ENCODE results near the gene MAST3.

MAST3 gene

GRCh38 chr19:18159810-18160209 lies 62.2 kb downstream of the MAST3 start:
- no peak for DNase-seq (ENCODE audit: low read depth)

DNA sequence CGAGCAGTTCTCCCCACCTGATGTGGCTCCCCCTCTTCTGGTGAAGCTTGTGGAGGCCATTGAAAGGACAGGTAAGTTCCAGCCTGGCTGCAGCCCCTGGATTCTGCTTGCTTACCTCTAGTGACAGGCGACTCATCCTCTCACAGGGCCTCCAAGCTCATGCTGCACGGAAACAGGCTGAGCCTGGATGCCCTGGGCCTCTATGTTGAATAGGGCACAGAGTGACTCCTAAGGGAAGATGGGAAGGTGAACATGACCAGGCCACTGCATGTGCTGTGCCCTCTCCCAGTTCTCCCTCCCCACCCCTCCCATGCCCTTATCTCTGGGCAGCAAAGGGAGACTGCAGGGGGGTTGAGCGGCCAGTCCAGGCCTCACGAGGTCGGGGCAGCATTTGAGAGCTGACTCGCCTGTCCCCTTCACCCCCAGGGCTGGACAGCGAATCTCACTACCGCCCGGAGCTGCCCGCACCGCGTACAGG lies 63.0 kb downstream of the MAST3 start:
- no peak for DNase-seq (ENCODE audit: low read depth)

- DNase-seq (ENCODE audit: low read depth): peak; percentile 68
Measured at GRCh38 chr19:18160971-18161635, 63.5 kb downstream of the MAST3 start.

DNA sequence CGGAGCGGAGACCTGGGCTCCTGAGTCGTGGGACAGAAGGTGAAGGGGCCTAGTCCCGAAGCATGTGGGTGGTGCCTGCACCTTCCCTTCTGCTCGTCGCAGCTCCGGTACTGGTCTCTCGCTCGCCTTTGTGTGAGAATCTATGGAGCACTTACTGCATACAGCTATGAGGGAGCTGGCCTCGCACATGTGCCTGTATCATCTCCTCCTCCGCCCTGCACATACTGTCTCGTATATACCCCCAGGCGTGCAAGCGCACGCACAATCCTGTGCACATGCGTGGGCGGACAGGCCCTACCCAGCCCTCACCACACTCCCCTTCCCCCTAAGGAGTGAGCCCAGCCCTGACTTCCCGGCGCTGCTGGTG lies 64.0 kb downstream of the MAST3 start:
- DNase-seq (ENCODE audit: low read depth): no peak

DNA sequence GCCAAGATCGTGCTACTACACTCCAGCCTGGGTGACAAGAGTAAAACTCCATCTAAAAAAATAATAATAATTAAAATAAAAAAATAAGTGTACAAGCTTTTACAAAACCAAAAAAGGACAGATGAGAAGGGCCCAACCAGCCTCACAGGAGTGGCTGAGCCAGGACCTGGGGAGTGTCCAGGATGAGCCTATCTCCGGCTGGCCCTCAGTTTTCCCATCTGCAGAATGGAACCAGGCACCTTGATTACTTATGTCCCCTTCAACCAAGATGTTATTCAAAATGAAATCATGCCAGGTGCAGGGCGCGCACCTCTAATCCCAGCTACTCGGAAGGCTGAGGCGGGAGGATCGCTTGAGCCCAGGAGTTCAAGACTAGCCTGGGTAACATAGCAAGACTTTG lies 66.5 kb downstream of the MAST3 start:
- DNase-seq (ENCODE audit: low read depth): no peak

DNA sequence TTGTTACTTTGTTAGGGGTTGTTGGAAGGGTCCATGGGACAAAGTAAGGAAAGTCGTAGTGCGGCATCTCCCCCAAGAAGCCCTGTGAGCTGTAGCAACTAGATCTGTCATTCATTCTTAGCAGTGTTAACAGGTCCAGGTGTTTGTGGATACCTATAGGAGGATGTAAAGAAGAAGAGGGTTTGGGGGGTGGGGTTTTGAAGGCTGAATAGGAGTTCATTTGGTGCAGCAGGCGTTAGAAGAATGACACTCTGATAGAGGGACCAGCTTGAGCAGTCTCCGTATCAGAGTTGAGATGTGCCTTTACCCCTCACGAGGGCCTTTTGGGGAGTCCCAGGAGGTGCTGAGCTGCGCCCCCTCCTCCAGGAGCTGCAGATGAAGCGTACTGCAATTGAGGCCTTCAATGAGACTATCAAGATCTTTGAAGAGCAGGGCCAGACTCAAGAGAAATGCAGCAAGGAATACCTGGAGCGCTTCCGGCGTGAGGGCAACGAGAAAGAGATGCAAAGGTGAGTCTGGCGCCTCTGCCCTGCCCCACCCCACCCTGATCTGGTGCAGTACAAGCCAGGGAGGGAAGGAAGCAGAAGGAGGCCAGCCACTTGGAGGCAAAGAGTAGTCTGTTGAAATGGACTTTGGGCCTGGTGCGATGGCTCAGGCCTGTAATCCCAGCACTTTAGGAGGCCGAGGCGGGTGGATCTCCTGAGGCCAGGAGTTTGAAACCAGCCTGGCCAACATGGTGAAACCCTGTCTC lies 68.4 kb downstream of the MAST3 start:
- no peak for DNase-seq (ENCODE audit: low read depth)

DNA sequence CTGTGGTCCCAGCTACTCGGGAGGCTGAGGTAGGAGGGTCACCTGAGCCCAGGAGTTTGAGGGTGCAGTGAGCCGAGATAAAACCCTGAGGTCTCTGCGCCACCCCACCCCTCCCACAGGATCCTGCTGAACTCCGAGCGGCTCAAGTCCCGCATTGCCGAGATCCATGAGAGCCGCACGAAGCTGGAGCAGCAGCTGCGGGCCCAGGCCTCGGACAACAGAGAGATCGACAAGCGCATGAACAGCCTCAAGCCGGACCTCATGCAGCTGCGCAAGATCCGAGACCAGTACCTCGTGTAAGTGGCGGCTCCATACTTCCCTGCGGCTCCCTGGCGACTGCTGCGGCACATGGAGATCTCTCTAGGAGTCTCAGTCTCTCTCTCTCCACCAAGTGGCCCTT lies 69.4 kb downstream of the MAST3 start:
- DNase-seq (ENCODE audit: low read depth): no peak

GRCh38 chr19:18167975-18168645 lies 70.5 kb downstream of the MAST3 start:
- DNase-seq (ENCODE audit: low read depth): no peak

GRCh38 chr19:18168673-18169381 lies 71.2 kb downstream of the MAST3 start:
- DNase-seq (ENCODE audit: low read depth): no peak

DNA sequence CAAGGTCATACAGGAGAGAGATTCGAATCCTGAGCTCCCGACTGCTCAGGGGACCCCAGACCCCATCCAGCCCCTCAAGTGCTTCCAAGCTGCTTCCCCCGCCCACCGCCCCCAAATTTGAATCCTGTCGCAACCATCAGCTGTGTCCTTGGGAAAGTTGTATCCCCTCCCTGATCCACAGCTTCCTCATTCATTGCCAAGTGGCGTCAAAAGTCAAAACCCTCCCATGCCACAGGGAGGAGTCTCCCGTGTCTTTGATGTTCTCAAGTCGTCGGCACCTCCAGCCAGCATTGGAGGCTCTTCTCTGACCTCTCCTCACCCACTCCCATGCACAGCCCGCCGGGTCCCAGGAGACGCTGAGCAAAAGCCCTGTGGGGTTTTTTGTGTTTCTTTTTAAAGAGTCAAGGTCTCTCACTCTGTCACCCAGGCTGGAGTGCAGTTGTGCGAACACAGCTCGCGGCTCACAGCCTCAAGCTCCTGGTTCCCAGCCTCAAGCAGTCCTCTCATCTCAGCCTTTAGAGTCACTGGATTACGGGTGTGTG lies 73.2 kb downstream of the MAST3 start:
- DNase-seq (ENCODE audit: low read depth): no peak

DNA sequence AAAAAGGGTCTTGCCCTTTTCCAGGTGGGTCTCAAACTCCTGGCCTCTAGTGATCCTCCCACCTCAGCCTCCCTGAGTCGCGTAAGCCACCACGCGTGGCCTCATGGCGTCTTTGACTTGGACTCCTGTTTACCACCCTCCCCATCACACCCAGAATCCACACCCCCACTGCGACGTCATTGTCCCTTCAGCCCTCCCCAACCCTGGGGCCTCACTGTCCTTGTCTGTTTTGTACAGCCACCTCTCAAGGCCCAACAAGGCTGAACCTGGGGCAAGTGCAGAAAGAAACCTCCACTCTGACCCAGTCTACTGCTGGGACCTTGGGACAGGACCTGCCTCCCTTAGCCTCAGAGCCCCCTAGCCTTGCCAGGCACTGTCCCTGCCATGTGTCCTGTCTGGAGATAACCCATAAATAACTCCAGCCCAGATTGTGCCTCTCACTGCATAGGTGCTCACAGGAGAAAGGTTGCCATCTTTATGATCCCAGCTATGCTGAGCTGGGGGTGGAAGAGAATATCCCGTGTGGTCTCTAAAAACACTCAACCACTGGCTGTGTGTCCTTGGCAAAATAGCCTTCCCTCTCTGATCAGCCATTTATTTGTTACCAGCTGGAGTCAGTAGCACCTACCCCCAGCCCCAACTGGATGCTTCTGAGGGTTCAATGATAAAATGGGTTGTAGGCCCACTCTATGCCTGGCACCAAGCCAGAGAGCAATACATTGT lies 74.2 kb downstream of the MAST3 start:
- no peak for DNase-seq (ENCODE audit: low read depth)

DNA sequence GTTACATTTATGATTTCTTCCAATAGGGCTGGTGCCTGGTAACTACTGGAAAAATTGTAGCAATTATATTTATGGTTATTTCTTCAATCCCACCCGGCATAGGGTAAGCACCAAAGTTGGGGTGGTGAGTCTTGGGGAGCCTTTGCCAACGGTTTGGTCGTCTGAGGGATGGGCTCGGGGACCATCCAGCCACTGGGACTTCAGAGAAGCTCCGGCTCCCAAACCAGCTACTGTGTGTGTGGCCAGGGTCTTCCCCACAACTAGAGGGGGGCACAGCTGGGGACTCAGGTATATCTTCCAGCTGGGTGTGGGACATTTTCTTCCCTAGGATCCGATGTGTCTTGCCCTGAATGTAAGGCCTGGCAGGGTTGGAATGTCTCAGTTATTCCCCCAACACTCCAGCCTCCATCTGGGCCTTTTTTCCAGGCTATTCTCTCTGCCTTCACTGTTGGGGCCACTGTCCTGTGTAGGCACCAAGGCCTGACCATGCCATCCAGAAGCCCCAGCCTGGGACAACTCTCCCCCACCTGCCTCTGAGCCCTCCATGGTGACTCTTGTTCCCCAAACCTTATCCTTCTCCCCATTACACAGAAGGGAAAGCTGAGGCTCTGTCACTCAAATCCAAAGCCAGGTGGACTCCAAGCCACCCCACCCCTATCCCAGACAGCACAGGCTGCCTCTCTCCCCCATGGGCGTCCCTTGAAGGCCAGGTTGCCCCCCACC lies 74.9 kb downstream of the MAST3 start:
- no peak for DNase-seq (ENCODE audit: low read depth)

GRCh38 chr19:18173054-18173571 lies 75.5 kb downstream of the MAST3 start:
- no peak for DNase-seq (ENCODE audit: low read depth)

- DNase-seq (ENCODE audit: low read depth): no peak
Measured at GRCh38 chr19:18173572-18174288, 76.2 kb downstream of the MAST3 start, which contains the start of gene IFI30. TSS of gene IFI30 (plus strand) at chr19:18173813. CDS start at chr19:18173842, 29 bp downstream.

GRCh38 chr19:18174983-18175382 lies 77.4 kb downstream of the MAST3 start:
- no peak for DNase-seq (ENCODE audit: low read depth)

DNA sequence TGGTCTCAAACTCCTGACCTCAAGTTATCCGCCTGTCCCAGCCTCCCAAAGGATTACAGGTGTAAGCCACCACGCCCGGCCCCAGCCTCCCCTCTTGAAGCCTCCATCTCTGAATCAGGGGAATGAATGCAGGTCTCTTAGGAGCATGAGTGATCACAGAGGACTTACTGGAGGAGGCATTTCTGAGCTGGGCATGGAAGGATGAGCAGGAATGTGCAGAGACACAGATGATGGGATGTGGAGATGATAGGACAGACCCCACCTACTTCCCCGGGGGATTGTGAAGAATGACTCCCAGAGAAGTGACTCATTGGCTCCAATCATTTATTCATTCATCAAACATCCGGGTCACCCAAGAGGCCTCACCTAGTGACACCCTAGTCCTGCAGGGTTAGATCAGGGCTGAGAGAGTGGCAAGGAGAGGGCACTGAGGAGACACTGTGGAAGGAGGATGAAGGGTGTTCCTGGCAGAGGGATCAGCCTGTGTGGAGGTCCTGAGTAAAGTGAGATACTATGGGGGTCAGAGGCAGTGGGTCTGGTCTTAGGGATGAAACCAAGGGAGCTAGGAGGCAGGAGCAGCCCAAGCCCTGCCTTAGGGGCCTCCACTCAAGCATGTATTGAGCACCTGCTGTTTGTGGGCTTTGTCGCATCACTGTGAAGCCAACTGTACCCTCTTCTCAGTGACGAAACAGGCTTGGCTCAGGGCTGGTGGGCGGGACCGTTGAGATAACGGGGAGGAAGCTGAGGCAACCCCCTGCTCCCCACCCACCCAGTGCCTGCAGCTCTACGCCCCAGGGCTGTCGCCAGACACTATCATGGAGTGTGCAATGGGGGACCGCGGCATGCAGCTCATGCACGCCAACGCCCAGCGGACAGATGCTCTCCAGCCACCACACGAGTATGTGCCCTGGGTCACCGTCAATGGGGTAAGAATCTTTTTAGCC lies 79.1 kb downstream of the MAST3 start:
- no peak for DNase-seq (ENCODE audit: low read depth)

DNA sequence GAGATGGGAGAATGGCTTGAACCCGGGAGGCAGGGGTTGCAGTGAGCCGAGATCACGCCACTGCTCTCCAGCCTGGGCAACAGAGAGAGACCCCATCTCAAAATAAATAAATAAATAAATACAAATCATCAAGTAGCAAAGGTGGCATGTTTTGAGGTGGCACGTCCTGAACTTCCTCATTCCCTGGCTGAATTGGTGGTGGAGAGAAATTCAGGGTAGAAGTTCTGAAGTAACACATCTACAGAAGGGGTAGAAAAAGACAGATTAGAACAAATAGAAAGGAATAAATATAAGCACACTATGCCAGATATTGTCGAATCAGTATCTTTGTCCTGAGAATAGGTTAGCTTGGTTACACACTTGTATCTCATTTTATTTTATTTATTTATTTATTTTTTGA lies 82.4 kb downstream of the MAST3 start:
- DNase-seq (ENCODE audit: low read depth): no peak

- no peak for DNase-seq (ENCODE audit: low read depth)
Measured at GRCh38 chr19:18183529-18183928, 86.0 kb downstream of the MAST3 start.

GRCh38 chr19:18185538-18185937 lies 88.0 kb downstream of the MAST3 start:
- no peak for DNase-seq (ENCODE audit: low read depth)

Measured in stimulated activated CD8-positive, alpha-beta memory T cell treated with anti-CD3 and anti-CD28 coated beads, Interleukin-4, amount 100 ng/mL, for 24 hours (primary cell).